ENCODE measurements around the gene MICAL1. TPM values are rescaled to one million over a fixed set of nuclear protein-coding genes. Genes with fewer than 3 reads are reported as not detected.

Gene MICAL1
- total and polyA plus RNA-seq, 2 of the 8 experiments (the other 6 are each of a cell fraction or from before 2014, with no cell fraction given), result 42.5 to 55.4 TPM

DNA sequence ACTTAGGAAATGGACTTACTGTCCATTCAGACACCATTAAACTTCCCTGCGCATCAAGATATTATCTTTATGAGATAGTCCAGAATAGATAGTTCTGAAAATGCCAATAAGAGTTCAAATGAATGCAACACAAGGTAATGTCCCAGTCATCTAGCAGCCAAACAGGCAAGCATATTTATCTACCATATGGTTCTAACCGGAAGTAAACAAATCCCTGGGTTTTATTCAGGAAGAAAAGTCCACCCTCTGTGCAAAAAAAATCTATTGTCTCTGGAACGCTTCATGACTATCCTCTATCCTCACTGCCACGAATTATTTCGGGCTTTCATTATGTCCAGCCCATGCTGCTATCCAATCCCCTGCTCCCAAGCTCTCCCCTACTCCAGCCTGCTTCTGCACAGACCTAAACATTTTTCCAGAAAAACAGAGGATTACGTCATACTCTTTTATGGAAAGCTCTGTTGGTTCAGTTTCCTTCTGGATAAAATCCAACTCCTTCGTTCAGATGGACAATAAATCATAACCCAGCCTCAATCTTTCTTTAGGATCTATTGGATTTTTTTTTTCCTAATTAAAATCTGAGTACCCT, 26.6 kb downstream of the MICAL1 start:
- H3K18ac ChIP-seq (ENCODE audit: extremely low read depth, low read length), result no peak overlapping the region
- no peak overlapping the region for H3K9ac ChIP-seq (replicated peaks in 1 of 4; ENCODE audit: extremely low read depth in 1 of 4, low read depth in 3 of 4, low read length in 3 of 4)
- 84% methylated on average over 7 of the region's 7 CpGs; no CpG with 5 or more reads in 1 of the 2 experiments for WGBS, 2 experiments (ENCODE audit: extremely low coverage in 1 of 2, insufficient coverage in 1 of 2, insufficient read length in 1 of 2, insufficient replicate concordance in 2 of 2, low coverage in 1 of 2, low lambda C conversion rate in 2 of 2, missing lambda C conversion rate in 1 of 2)
- ChIA-PET POLR2A (ENCODE audit: partially characterized antibody) (interaction anchor here (1.4 kb wide), 1 partner anchor 12 kb away, joined by 3 read pairs; the partner anchor contains the start of genes PPIL6 and SMPD2), CTCF (ENCODE audit: partially characterized antibody) (interaction anchor here (0.5 to 1.7 kb wide), 2 partner anchors 241 to 246 kb away, joined by 4 read pairs; no protein-coding TSS in a partner anchor)
- no peak overlapping the region for H3K27ac ChIP-seq (ENCODE audit: low read depth, low read length)
- no peak overlapping the region for H2AK5ac ChIP-seq (ENCODE audit: low read depth, low read length)
- H3K4ac ChIP-seq (replicated peaks; ENCODE audit: insufficient read length, low read depth, low read length), result no peak overlapping the region
- H3K36me3 ChIP-seq (ENCODE audit: control insufficient read depth in 2 of 4, insufficient read depth in 4 of 4, low read length in 3 of 4), result no peaks in the 10 kb centered on the region
- H3K79me2 ChIP-seq (ENCODE audit: control insufficient read depth in 1 of 2, insufficient read depth in 2 of 2, low read length in 2 of 2), result no peaks in the 10 kb centered on the region
- H2BK12ac ChIP-seq (ENCODE audit: low read depth, low read length), result no peak overlapping the region
- H3K27me3 ChIP-seq (replicated peaks in 1 of 4; ENCODE audit: control insufficient read depth in 3 of 4, extremely low read depth in 1 of 4, insufficient read depth in 3 of 4, low read length in 3 of 4), result no peaks in the 10 kb centered on the region
- no peak overlapping the region for H2BK120ac ChIP-seq (replicated peaks; ENCODE audit: low read depth, low read length)
- no peak overlapping the region for H3K4me2 ChIP-seq (ENCODE audit: insufficient read depth in 1 of 2, low read depth in 2 of 2, low read length in 2 of 2)
- no peak overlapping the region for H2AFZ ChIP-seq (ENCODE audit: low read length)
- no peak overlapping the region for H3K4me3 ChIP-seq (ENCODE audit: extremely low read depth in 1 of 4, insufficient read depth in 2 of 4, low read depth in 3 of 4, low read length in 4 of 4)
- TF ChIP-seq SAP30 (IDR thresholded peaks at IDR 0.05; ENCODE audit: insufficient read depth, insufficient replicate concordance, low read length), result no peak
- TF ChIP-seq RXRA (IDR thresholded peaks at IDR 0.05; ENCODE audit: insufficient read depth, low read depth, low read length), result no peak
- TF ChIP-seq SUZ12 (IDR thresholded peaks at IDR 0.05; ENCODE audit: low read length), result no peak
- no peak for TF ChIP-seq JUN (IDR thresholded peaks at IDR 0.05; ENCODE audit: low read depth, low read length)
- no peak for TF ChIP-seq CREB1 (IDR thresholded peaks at IDR 0.05)
- no peak for TF ChIP-seq MAFK (IDR thresholded peaks at IDR 0.05; ENCODE audit: low read depth, low read length)
- TF ChIP-seq KDM5A (IDR thresholded peaks at IDR 0.05; ENCODE audit: low read length), result no peak
- no peak for TF ChIP-seq HDAC6 (IDR thresholded peaks at IDR 0.05; ENCODE audit: low read depth, low read length)
- no peak for TF ChIP-seq SIX5 (IDR thresholded peaks at IDR 0.05; ENCODE audit: low read depth, low read length)
- no peak for TF ChIP-seq BCL11A (IDR thresholded peaks at IDR 0.05; ENCODE audit: low read depth in 2 of 2, low read length in 2 of 2)
- no peak for TF ChIP-seq SP2 (IDR thresholded peaks at IDR 0.05; ENCODE audit: low read length)
- no peak for TF ChIP-seq SIN3A (conservative IDR thresholded peaks at IDR 0.05 in 1 of 2, IDR thresholded peaks at IDR 0.05 in 1 of 2; ENCODE audit: low read depth in 1 of 2, low read length in 2 of 2)
- no peak for TF ChIP-seq SP4 (IDR thresholded peaks at IDR 0.05; ENCODE audit: low read length)
- TF ChIP-seq NANOG (IDR thresholded peaks at IDR 0.05; ENCODE audit: insufficient read depth, low read depth, low read length, poor library complexity, severe bottlenecking), result no peak
- no peak overlapping the region for H3K23ac ChIP-seq (ENCODE audit: insufficient read length)
- no peaks in the 10 kb centered on the region for H3K9me3 ChIP-seq (ENCODE audit: insufficient read depth in 2 of 2, low read depth in 1 of 2, low read length in 1 of 2)
- H4K8ac ChIP-seq (ENCODE audit: extremely low read depth, insufficient read depth, low read length), result no peak overlapping the region
- H3K56ac ChIP-seq (replicated peaks; ENCODE audit: insufficient read length, low read depth, low read length), result no peak overlapping the region
- H4K91ac ChIP-seq (replicated peaks; ENCODE audit: insufficient read length, low read length), result no peak overlapping the region
- no peak overlapping the region for H2BK15ac ChIP-seq (ENCODE audit: low read length)
- H3K23me2 ChIP-seq (ENCODE audit: low read depth, low read length), result no peaks in the 10 kb centered on the region
- FAIRE-seq (no peak), DNase-seq (ENCODE audit: low read depth in 1 of 2, low spot score in 2 of 2) (no peak)
- no peak overlapping the region for H4K5ac ChIP-seq (ENCODE audit: insufficient read length, low read depth, low read length)
- H4K20me1 ChIP-seq (replicated peaks in 1 of 2; ENCODE audit: control insufficient read depth in 1 of 2, insufficient read depth in 2 of 2, low read length in 2 of 2), result no peaks in the 10 kb centered on the region
- H3K14ac ChIP-seq (ENCODE audit: insufficient read length), result no peak overlapping the region
- H3K4me1 ChIP-seq (replicated peaks in 1 of 4; ENCODE audit: control insufficient read depth in 3 of 4, insufficient read depth in 4 of 4, low read length in 3 of 4), result no peaks in the 10 kb centered on the region
- H2BK5ac ChIP-seq (ENCODE audit: low read depth, low read length), result no peak overlapping the region
- no peaks in the 10 kb centered on the region for H3K79me1 ChIP-seq (ENCODE audit: low read depth, low read length)
- H2BK20ac ChIP-seq (ENCODE audit: low read length), result no peak overlapping the region

Data from H1 (cell line).